NB4 (cell line): Measurements from ENCODE around the gene SKAP2.

ENCODE experiments used
- DNase-seq: peaks from one replicate; pipeline ENCODE4 v3.0.0; 2010; ENCODE audit warnings: low read depth
- H3K4me3 ChIP-seq: one replicate; pipeline ENCODE4 v1.5.1; 2011; ENCODE audit warnings: mild to moderate bottlenecking, low read depth, low read length, moderate library complexity
- MYC ChIP-seq: IDR thresholded peaks from 2 replicates; pipeline ENCODE4 v1.6.1; 2011; ENCODE audit warnings: low read depth, low read length
- POLR2A ChIP-seq: IDR thresholded peaks from 2 replicates; pipeline ENCODE4 v1.6.1; 2011; ENCODE audit warnings: mild to moderate bottlenecking; ENCODE audit not compliant: insufficient read length; ENCODE audit errors: extremely low read depth
- TF ChIP-seq, protein P1 (sequence below): IDR thresholded peaks from 2 replicates; pipeline ENCODE4 v1.6.1; 2011; ENCODE audit warnings: low read depth, low read length
- TF ChIP-seq, protein P2 (sequence below): IDR thresholded peaks from one replicate; pipeline ENCODE4 v1.5.1; 2012; ENCODE audit warnings: low read depth, low read length

Gene SKAP2

GRCh38 chr7:26638140-26638539 lies 226.2 kb downstream of the SKAP2 start:
- no peak overlapping the region for H3K4me3 ChIP-seq
- no peak for DNase-seq
- TF ChIP-seq, protein P1, sequence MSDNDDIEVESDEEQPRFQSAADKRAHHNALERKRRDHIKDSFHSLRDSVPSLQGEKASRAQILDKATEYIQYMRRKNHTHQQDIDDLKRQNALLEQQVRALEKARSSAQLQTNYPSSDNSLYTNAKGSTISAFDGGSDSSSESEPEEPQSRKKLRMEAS, result no peak
- TF ChIP-seq MYC (no peak), POLR2A (no peak)
- TF ChIP-seq, protein P2, sequence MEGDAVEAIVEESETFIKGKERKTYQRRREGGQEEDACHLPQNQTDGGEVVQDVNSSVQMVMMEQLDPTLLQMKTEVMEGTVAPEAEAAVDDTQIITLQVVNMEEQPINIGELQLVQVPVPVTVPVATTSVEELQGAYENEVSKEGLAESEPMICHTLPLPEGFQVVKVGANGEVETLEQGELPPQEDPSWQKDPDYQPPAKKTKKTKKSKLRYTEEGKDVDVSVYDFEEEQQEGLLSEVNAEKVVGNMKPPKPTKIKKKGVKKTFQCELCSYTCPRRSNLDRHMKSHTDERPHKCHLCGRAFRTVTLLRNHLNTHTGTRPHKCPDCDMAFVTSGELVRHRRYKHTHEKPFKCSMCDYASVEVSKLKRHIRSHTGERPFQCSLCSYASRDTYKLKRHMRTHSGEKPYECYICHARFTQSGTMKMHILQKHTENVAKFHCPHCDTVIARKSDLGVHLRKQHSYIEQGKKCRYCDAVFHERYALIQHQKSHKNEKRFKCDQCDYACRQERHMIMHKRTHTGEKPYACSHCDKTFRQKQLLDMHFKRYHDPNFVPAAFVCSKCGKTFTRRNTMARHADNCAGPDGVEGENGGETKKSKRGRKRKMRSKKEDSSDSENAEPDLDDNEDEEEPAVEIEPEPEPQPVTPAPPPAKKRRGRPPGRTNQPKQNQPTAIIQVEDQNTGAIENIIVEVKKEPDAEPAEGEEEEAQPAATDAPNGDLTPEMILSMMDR, result no peak

GRCh38 chr7:26637610-26638009 lies 226.8 kb downstream of the SKAP2 start:
- no peak for DNase-seq
- TF ChIP-seq, protein P2, result no peak
- TF ChIP-seq, protein P1, result no peak
- TF ChIP-seq MYC (no peak), POLR2A (no peak)
- H3K4me3 ChIP-seq, result no peak overlapping the region

- H3K4me3 ChIP-seq, result no peak overlapping the region
- TF ChIP-seq MYC (no peak), POLR2A (no peak)
- TF ChIP-seq, protein P1, result no peak
- TF ChIP-seq, protein P2, result no peak
- no peak for DNase-seq
Observed at GRCh38 chr7:26636808-26637207, 227.6 kb downstream of the SKAP2 start.

DNA sequence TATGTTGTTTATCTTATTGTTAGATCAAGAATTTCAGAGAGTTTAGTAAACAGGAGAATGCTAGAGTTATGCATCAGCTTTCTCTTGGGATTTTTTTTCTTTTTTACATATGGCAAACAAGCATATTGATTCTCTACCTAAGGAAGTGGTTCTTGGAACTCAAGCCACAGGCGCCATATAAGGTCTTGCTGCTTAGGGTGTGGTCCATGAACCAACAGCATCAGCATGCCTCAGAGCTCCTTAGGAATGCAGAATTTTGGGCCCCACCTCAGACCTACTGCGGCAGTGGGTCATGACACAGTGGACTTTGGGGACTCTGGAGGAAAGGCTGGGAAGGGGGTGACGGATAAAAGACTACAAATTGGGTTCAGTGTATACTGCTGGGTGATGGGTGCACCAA lies 230.8 kb downstream of the SKAP2 start:
- TF ChIP-seq, protein P2, result no peak
- TF ChIP-seq MYC (no peak), POLR2A (no peak)
- TF ChIP-seq, protein P1, result no peak
- H3K4me3 ChIP-seq, result no peak overlapping the region
- no peak for DNase-seq

GRCh38 chr7:26631601-26632000 lies 232.8 kb downstream of the SKAP2 start:
- no peak overlapping the region for H3K4me3 ChIP-seq
- DNase-seq, result no peak
- TF ChIP-seq POLR2A (no peak), MYC (no peak)
- TF ChIP-seq, protein P2, result no peak
- TF ChIP-seq, protein P1, result no peak

DNA sequence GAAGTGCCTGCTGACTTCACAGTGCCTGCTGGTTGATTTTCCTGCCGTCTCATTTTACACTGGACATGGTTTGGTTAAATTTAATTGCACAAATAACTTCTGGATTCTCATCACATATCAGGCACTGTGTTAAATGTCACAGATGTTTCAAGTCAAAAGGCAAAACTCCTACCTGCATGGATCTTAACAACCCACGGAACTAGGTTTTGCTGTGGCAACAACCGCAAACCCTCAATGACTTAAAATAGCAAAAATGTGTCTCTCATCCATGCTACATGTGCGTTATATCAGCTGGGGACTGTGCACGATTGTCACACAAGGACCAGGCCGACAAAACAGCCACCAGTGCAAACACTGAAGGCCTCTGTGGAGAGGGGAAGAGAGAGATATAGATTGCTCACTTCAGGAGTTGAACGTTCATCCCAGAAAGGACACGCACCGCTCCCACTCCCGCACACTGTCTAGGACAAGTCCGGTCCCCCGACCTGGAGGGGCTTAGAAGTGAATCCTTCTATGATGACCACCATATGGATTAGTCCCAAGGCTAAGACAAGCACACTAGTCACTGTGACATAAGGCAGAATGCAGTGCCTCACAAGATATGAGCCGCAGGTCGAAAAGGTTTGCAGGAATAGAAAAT lies 233.3 kb downstream of the SKAP2 start:
- TF ChIP-seq, protein P2, result no peak
- TF ChIP-seq, protein P1, result no peak
- TF ChIP-seq MYC, result no peak
- no peak for TF ChIP-seq POLR2A
- no peak overlapping the region for H3K4me3 ChIP-seq
- no peak for DNase-seq
